Astrocyte of the cerebellum (primary cell): ENCODE data around the gene SLC10A3.

Experiments
- DNase-seq: peaks from one replicate; pipeline ENCODE4 v3.0.0-alpha.2; 2011; ENCODE audit warnings: low read depth
- H3K4me3 ChIP-seq: 2 replicates; pipeline ENCODE4 v1.5.1; 2011; ENCODE audit warnings: mild to moderate bottlenecking, low read depth, low read length, moderate library complexity
- CTCF ChIP-seq: IDR thresholded peaks from 2 replicates; pipeline ENCODE4 v1.5.1; 2012; ENCODE audit warnings: low read length, low read depth, moderate library complexity, mild to moderate bottlenecking; ENCODE audit errors: missing control alignments
- in situ Hi-C: cut with HindIII; loops from 2 replicates; pipeline ENCODE4 v1.10.0; 2017; ENCODE audit warnings: low sequenced_read_pairs

The SLC10A3 gene

GRCh38 chrX:154450312-154450711 lies 40.1 kb downstream of the SLC10A3 start:
- in situ Hi-C loops: no loop called here
- no peak for DNase-seq
- no peak for TF ChIP-seq CTCF
- H3K4me3 ChIP-seq: no peak overlapping the region

GRCh38 chrX:154449618-154450017 lies 40.8 kb downstream of the SLC10A3 start:
- DNase-seq: no peak
- TF ChIP-seq CTCF: no peak
- no peak overlapping the region for H3K4me3 ChIP-seq
- in situ Hi-C loops: loop anchor here (5.0 kb wide), 1 partner anchor 38 kb away; the partner anchor contains the start of gene UBL4A

- in situ Hi-C loops: loop anchor here (5.0 kb wide), 1 partner anchor 39 kb away; the partner anchor contains the start of gene UBL4A
- DNase-seq: no peak
- H3K4me3 ChIP-seq: no peak overlapping the region
These were observed 41.9 kb downstream of the SLC10A3 start for GRCh38 chrX:154448484-154448883.

GRCh38 chrX:154446430-154446829 lies 44.0 kb downstream of the SLC10A3 start:
- no peak for TF ChIP-seq CTCF
- no peak for DNase-seq
- no peak overlapping the region for H3K4me3 ChIP-seq
- in situ Hi-C loops: loop anchor here (5.0 kb wide), 1 partner anchor 41 kb away; the partner anchor contains the start of gene UBL4A

More at GRCh38 chrX:154448484-154448883, 41.9 kb downstream of the SLC10A3 start:
- no peak for TF ChIP-seq CTCF

GRCh38 chrX:154445776-154446175 lies 44.7 kb downstream of the SLC10A3 start:
- H3K4me3 ChIP-seq: no peak overlapping the region

GRCh38 chrX:154444755-154445246 lies 45.6 kb downstream of the SLC10A3 start:
- peak overlapping the region; percentile 54 for H3K4me3 ChIP-seq

More at GRCh38 chrX:154445776-154446175, 44.7 kb downstream of the SLC10A3 start:
- DNase-seq: no peak
- no peak for TF ChIP-seq CTCF
- in situ Hi-C loops: loop anchor here (5.0 kb wide), 1 partner anchor 42 kb away; the partner anchor contains the start of gene UBL4A

More at GRCh38 chrX:154444755-154445246, 45.6 kb downstream of the SLC10A3 start:
- in situ Hi-C loops: loop anchor here (5.0 kb wide), 1 partner anchor 42 kb away; the partner anchor contains the start of gene UBL4A
- TF ChIP-seq CTCF: no peak
- no peak for DNase-seq
